Spinal cord (tissue), 10 donors: ENCODE measurements around the gene PANX2. TPM values are rescaled to one million over a fixed set of nuclear protein-coding genes. Genes with fewer than 3 reads are reported as not detected.

Source experiments
- DNase-seq, 6 donors: peaks; one replicate each; pipeline versions ENCODE4 v3.0.0 to v3.0.0-alpha.2; 2013 to 2015; ENCODE audit warnings: low spot score in 6 of 6, low read depth in 4 of 6
- H3K27ac ChIP-seq: one replicate; pipeline ENCODE4 v1.5.1; 2013; ENCODE audit warnings: low read depth, low read length, control low read depth
- H3K27me3 ChIP-seq: one replicate; pipeline ENCODE4 v1.6.1; 2013; ENCODE audit warnings: low read length; ENCODE audit not compliant: control insufficient read depth, insufficient read depth
- H3K36me3 ChIP-seq: one replicate; pipeline ENCODE4 v1.6.1; 2013; ENCODE audit warnings: low read length; ENCODE audit not compliant: control insufficient read depth, insufficient read depth
- H3K4me1 ChIP-seq: one replicate; pipeline ENCODE4 v1.6.1; 2013; ENCODE audit warnings: low read length; ENCODE audit not compliant: control insufficient read depth, insufficient read depth
- H3K4me3 ChIP-seq: one replicate; pipeline ENCODE4 v1.5.1; 2013; ENCODE audit warnings: low read depth, low read length, control low read depth
- H3K9me3 ChIP-seq: one replicate; pipeline ENCODE4 v1.6.1; 2013; ENCODE audit warnings: low read length; ENCODE audit not compliant: control insufficient read depth, insufficient read depth
- WGBS: methylation state at CpG from one replicate; pipeline ENCODE4 v1.1.5; 2013; ENCODE audit warnings: missing lambda C conversion rate; ENCODE audit not compliant: insufficient coverage; 5-methylcytosine and 5-hydroxymethylcytosine counted together
- polyA plus RNA-seq, 2 donors: library from polyadenylated mRNA; unstranded; fragments of 120-200 nt; gene quantifications; one replicate each; pipeline ENCODE4 v1.2.1, GENCODE V29; 2013; ENCODE audit not compliant: insufficient read length in 2 of 2
- total RNA-seq, 2 donors: library from RNA; depleted of rRNA in 1 of 2; stranded (reverse); fragments of 120-200 nt in 1 of 2; fragments of >200 nt in 1 of 2; gene quantifications; one replicate each; pipeline versions ENCODE4 v1.2.3 to v1.2.4, GENCODE V29; 2013 to 2014
- donor health status: healthy.

The PANX2 gene
- total and polyA plus RNA-seq, 4 donors = 2.1 to 21.6 (median 10.8) TPM

GRCh38 chr22:50210378-50211139 lies 40.0 kb downstream of the PANX2 start:
- Histone ChIP-seq H3K4me3 (no peak overlapping the region), H3K9me3 (no peaks in the 10 kb centered on the region), H3K4me1 (peaks cover 14% of the 10 kb centered on the region), H3K36me3 (peaks cover 92% of the 10 kb centered on the region), H3K27ac (no peak overlapping the region), H3K27me3 (no peaks in the 10 kb centered on the region)
- no peak for DNase-seq
- whole genome bisulfite sequencing = 93% methylated on average over 32 of the region's 32 CpGs

GRCh38 chr22:50211147-50211546 lies 40.6 kb downstream of the PANX2 start:
- H3K27ac ChIP-seq = no peak overlapping the region
- no peaks in the 10 kb centered on the region for H3K27me3 ChIP-seq
- DNase-seq = no peak
- H3K36me3 ChIP-seq = peaks cover 92% of the 10 kb centered on the region
- peaks cover 14% of the 10 kb centered on the region for H3K4me1 ChIP-seq
- 94% methylated on average over 14 of the region's 14 CpGs for WGBS
- no peak overlapping the region for H3K4me3 ChIP-seq
- no peaks in the 10 kb centered on the region for H3K9me3 ChIP-seq

- WGBS = 96% methylated on average over 8 of the region's 9 CpGs
- DNase-seq = no peak
- H3K36me3 ChIP-seq = peaks cover 93% of the 10 kb centered on the region
- H3K4me3 ChIP-seq = no peak overlapping the region
- no peaks in the 10 kb centered on the region for H3K9me3 ChIP-seq
- H3K27ac ChIP-seq = no peak overlapping the region
- H3K27me3 ChIP-seq = no peaks in the 10 kb centered on the region
- H3K4me1 ChIP-seq = peaks cover 9% of the 10 kb centered on the region
Observed at GRCh38 chr22:50213263-50213662, 42.7 kb downstream of the PANX2 start.

- WGBS = 87% methylated on average over 11 of the region's 17 CpGs
- Histone ChIP-seq H3K4me1 (peaks cover 20% of the 10 kb centered on the region), H3K27me3 (no peaks in the 10 kb centered on the region), H3K9me3 (no peaks in the 10 kb centered on the region), H3K4me3 (no peak overlapping the region), H3K36me3 (peaks cover 93% of the 10 kb centered on the region), H3K27ac (no peak overlapping the region)
- DNase-seq = no peak
Observed at GRCh38 chr22:50215297-50216054, 44.9 kb downstream of the PANX2 start.

GRCh38 chr22:50216055-50216683 lies 45.6 kb downstream of the PANX2 start:
- DNase-seq = no peak
- Histone ChIP-seq H3K36me3 (peaks cover 93% of the 10 kb centered on the region), H3K9me3 (no peaks in the 10 kb centered on the region), H3K27me3 (no peaks in the 10 kb centered on the region), H3K4me1 (peaks cover 20% of the 10 kb centered on the region), H3K27ac (no peak overlapping the region), H3K4me3 (no peak overlapping the region)
- WGBS = 91% methylated on average over 10 of the region's 15 CpGs

- no peaks in the 10 kb centered on the region for H3K27me3 ChIP-seq
- no peak overlapping the region for H3K27ac ChIP-seq
- no peak overlapping the region for H3K4me3 ChIP-seq
- no peaks in the 10 kb centered on the region for H3K9me3 ChIP-seq
- no peak for DNase-seq
- WGBS = 93% methylated on average over 56 of the region's 57 CpGs
- peaks cover 20% of the 10 kb centered on the region for H3K4me1 ChIP-seq
- H3K36me3 ChIP-seq = peaks cover 98% of the 10 kb centered on the region
Observed at GRCh38 chr22:50216684-50217520, 46.4 kb downstream of the PANX2 start.

GRCh38 chr22:50217543-50218152 lies 47.1 kb downstream of the PANX2 start:
- H3K27ac ChIP-seq = no peak overlapping the region
- peaks cover 20% of the 10 kb centered on the region for H3K4me1 ChIP-seq
- DNase-seq = no peak
- peaks cover 99% of the 10 kb centered on the region for H3K36me3 ChIP-seq
- 91% methylated on average over 20 of the region's 21 CpGs for WGBS
- H3K27me3 ChIP-seq = no peaks in the 10 kb centered on the region
- H3K9me3 ChIP-seq = no peaks in the 10 kb centered on the region
- no peak overlapping the region for H3K4me3 ChIP-seq

GRCh38 chr22:50218153-50218995 lies 47.8 kb downstream of the PANX2 start:
- H3K36me3 ChIP-seq = peaks cover 99% of the 10 kb centered on the region
- no peaks in the 10 kb centered on the region for H3K9me3 ChIP-seq
- peaks cover 20% of the 10 kb centered on the region for H3K4me1 ChIP-seq
- 83% methylated on average over 43 of the region's 43 CpGs for WGBS
- no peaks in the 10 kb centered on the region for H3K27me3 ChIP-seq
- no peak for DNase-seq
- H3K27ac ChIP-seq = no peak overlapping the region
- no peak overlapping the region for H3K4me3 ChIP-seq
